CD14-positive monocyte (primary cell): Measurements from ENCODE around the gene WIPI1. TPM values are rescaled to one million over a fixed set of nuclear protein-coding genes. Genes with fewer than 3 reads are reported as not detected.
A peak's percentile ranks its signal among the peaks of the same experiment; 100 is the strongest.

ENCODE experiments used
- DNase-seq, 3 donors: peaks; one replicate each; pipeline ENCODE4 v3.0.0-alpha.2; 2011 to 2022
- H2AFZ ChIP-seq: 2 replicates; pipeline ENCODE4 v1.6.0; 2012; ENCODE audit warnings: mild to moderate bottlenecking, low read depth, low read length, inconsistent platforms; ENCODE audit not compliant: insufficient read depth, poor library complexity, severe bottlenecking
- H3K27ac ChIP-seq, 2 donors: 1 replicate in 1 of 2; 2 replicates in 1 of 2; pipeline ENCODE4 v1.5.1; 2012 to 2013; ENCODE audit warnings: low read length in 2 of 2, control low read depth in 1 of 2, inconsistent platforms in 1 of 2, low read depth in 1 of 2, mild to moderate bottlenecking in 1 of 2
- H3K27me3 ChIP-seq, 2 donors: one replicate each; pipeline versions ENCODE4 v1.6.0 to v1.6.1; 2011 to 2013; ENCODE audit warnings: low read length in 2 of 2; ENCODE audit not compliant: control insufficient read depth in 2 of 2, insufficient read depth in 2 of 2
- H3K36me3 ChIP-seq, 2 donors: replicated peaks in 1 of 2; 1 replicate in 1 of 2; 2 replicates in 1 of 2; pipeline versions ENCODE4 v1.5.1 to v1.6.1; 2012 to 2013; ENCODE audit warnings: low read length in 2 of 2, control low read depth in 1 of 2, inconsistent platforms in 1 of 2, mild to moderate bottlenecking in 1 of 2; ENCODE audit not compliant: insufficient read depth in 2 of 2, control insufficient read depth in 1 of 2
- H3K4me1 ChIP-seq, 2 donors: 1 replicate in 1 of 2; 2 replicates in 1 of 2; pipeline versions ENCODE4 v1.5.1 to v1.6.1; 2012 to 2013; ENCODE audit warnings: low read length in 2 of 2, control low read depth in 1 of 2, inconsistent platforms in 1 of 2, mild to moderate bottlenecking in 1 of 2, moderate library complexity in 1 of 2; ENCODE audit not compliant: insufficient read depth in 2 of 2, control insufficient read depth in 1 of 2
- H3K4me2 ChIP-seq: replicated peaks from 2 replicates; pipeline ENCODE3; 2012; ENCODE audit warnings: low read length, moderate library complexity, mild to moderate bottlenecking; ENCODE audit not compliant: poor library complexity, severe bottlenecking; ENCODE audit errors: extremely low read depth
- H3K4me3 ChIP-seq, 3 experiments: fragments of 200-600 bp in 1 of 3; sonication (generic) in 1 of 3; replicated peaks in 1 of 3; 1 replicate in 2 of 3; 2 replicates in 1 of 3; pipeline ENCODE4 v1.5.1; 2011 to 2013; ENCODE audit warnings: low read length in 3 of 3, mild to moderate bottlenecking in 3 of 3, control low read depth in 2 of 3, low read depth in 2 of 3, inconsistent platforms in 1 of 3, moderate library complexity in 1 of 3
- H3K79me2 ChIP-seq: 2 replicates; pipeline ENCODE4 v1.6.0; 2012; ENCODE audit warnings: mild to moderate bottlenecking, control low read depth, inconsistent platforms, low read length, moderate library complexity; ENCODE audit not compliant: insufficient read depth
- H3K9ac ChIP-seq: 2 replicates; pipeline ENCODE4 v1.6.0; 2017; ENCODE audit warnings: low read length, mild to moderate bottlenecking; ENCODE audit not compliant: insufficient read depth, poor library complexity, severe bottlenecking
- H3K9me3 ChIP-seq, 2 donors: replicated peaks in 1 of 2; 1 replicate in 1 of 2; 2 replicates in 1 of 2; pipeline versions ENCODE4 v1.5.1 to v1.6.1; 2012 to 2013; ENCODE audit warnings: low read length in 2 of 2, control low read depth in 1 of 2; ENCODE audit not compliant: control insufficient read depth in 1 of 2, insufficient read depth in 1 of 2
- H4K20me1 ChIP-seq: 2 replicates; pipeline ENCODE4 v1.6.0; 2012; ENCODE audit warnings: mild to moderate bottlenecking, low read length, control low read depth, moderate library complexity; ENCODE audit not compliant: insufficient read depth
- H3K27ac Mint-ChIP-seq, 7 donors: one replicate each; pipeline ENCODE4 v1.8.0; 2020; ENCODE audit warnings: mild to moderate bottlenecking in 7 of 7, mixed read lengths in 7 of 7, moderate library complexity in 6 of 7, inconsistent platforms in 2 of 7
- H3K27me3 Mint-ChIP-seq, 3 donors: one replicate each; pipeline ENCODE4 v1.8.0; 2021 to 2022; ENCODE audit warnings: low read depth in 3 of 3, mild to moderate bottlenecking in 3 of 3, mixed read lengths in 3 of 3, moderate library complexity in 3 of 3, inconsistent platforms in 1 of 3
- H3K36me3 Mint-ChIP-seq, 2 donors: one replicate each; pipeline ENCODE4 v1.8.0; 2020; ENCODE audit warnings: mixed read lengths in 2 of 2, inconsistent platforms in 1 of 2, mild to moderate bottlenecking in 1 of 2
- H3K4me1 Mint-ChIP-seq: one replicate; pipeline ENCODE4 v1.8.0; 2020; ENCODE audit warnings: mild to moderate bottlenecking, mixed read lengths
- H3K4me3 Mint-ChIP-seq, 2 donors: one replicate each; pipeline ENCODE4 v1.8.0; 2020; ENCODE audit warnings: mild to moderate bottlenecking in 2 of 2, mixed read lengths in 2 of 2, moderate library complexity in 1 of 2
- H3K9me3 Mint-ChIP-seq, 7 donors: one replicate each; pipeline ENCODE4 v1.8.0; 2020 to 2022; ENCODE audit warnings: mixed read lengths in 7 of 7, mild to moderate bottlenecking in 6 of 7, moderate library complexity in 6 of 7, inconsistent platforms in 2 of 7
- WGBS: methylation state at CpG from one replicate; pipeline ENCODE4 v1.1.5; 2013; ENCODE audit warnings: missing lambda C conversion rate; ENCODE audit not compliant: insufficient coverage; 5-methylcytosine and 5-hydroxymethylcytosine counted together
- intact Hi-C, 2 donors: fragments of 100-400 bp; cut with micrococcal nuclease; formaldehyde crosslinking; loops; one replicate each; pipeline versions ENCODE4 v1.15.0 to v1.15.1; 2023
- polyA plus RNA-seq, 3 donors: library from polyadenylated mRNA; depleted of rRNA in 1 of 3; unstranded in 2 of 3; stranded (reverse) in 1 of 3; fragments of 300-500 nt in 2 of 3; fragments of >200 nt in 1 of 3; fragmentation: Illumina TruSeq in 2 of 3; gene quantifications; 1 replicate in 2 of 3; 2 replicates in 1 of 3; pipeline ENCODE4 v1.2.3, GENCODE V29; 2012 to 2021
- TF ChIP-seq, protein P1 (sequence below): fragments of 200-600 bp; IDR thresholded peaks from one replicate; pipeline ENCODE4 v1.8.0; 2022; ENCODE audit warnings: antibody characterized with exemption, mild to moderate bottlenecking

The WIPI1 gene
- polyA plus RNA-seq, 3 donors, result 19.9 to 31.9 (median 22.1) TPM

DNA sequence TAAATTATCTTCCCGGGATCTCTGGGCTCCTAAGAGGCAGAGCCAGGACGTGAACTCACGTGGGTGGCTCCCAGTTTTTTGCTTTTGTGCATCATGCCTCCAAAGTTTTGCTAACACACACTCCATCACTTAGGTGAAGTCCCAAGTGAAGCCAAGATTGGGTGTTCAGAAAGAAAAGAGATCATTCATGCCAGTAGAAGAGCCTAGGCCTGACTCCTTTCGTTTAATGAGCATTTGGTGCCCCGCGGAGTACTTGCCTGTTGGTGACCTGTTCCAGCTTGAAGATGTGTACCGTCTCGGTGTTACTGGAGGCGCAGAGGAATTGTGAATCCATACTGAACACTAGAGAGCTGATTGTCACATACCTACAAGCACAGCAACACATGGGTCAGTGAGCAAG is 24.1 kb downstream of the WIPI1 start:
- TF ChIP-seq, protein P1, sequence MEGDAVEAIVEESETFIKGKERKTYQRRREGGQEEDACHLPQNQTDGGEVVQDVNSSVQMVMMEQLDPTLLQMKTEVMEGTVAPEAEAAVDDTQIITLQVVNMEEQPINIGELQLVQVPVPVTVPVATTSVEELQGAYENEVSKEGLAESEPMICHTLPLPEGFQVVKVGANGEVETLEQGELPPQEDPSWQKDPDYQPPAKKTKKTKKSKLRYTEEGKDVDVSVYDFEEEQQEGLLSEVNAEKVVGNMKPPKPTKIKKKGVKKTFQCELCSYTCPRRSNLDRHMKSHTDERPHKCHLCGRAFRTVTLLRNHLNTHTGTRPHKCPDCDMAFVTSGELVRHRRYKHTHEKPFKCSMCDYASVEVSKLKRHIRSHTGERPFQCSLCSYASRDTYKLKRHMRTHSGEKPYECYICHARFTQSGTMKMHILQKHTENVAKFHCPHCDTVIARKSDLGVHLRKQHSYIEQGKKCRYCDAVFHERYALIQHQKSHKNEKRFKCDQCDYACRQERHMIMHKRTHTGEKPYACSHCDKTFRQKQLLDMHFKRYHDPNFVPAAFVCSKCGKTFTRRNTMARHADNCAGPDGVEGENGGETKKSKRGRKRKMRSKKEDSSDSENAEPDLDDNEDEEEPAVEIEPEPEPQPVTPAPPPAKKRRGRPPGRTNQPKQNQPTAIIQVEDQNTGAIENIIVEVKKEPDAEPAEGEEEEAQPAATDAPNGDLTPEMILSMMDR, result no peak
- H3K9ac ChIP-seq, result no peak overlapping the region
- H3K9me3 Mint-ChIP-seq, result peaks cover 0 to 2% (median 0%) of the 10 kb centered on the region in 7 donors
- intact Hi-C loops, result loop anchor here in 1 of 2 donors (5.0 kb wide), 1 partner anchor 36 kb away; no protein-coding TSS in a partner anchor
- H4K20me1 ChIP-seq, result no peaks in the 10 kb centered on the region
- peaks cover 24% of the 10 kb centered on the region for H3K4me1 Mint-ChIP-seq
- peaks cover 22% of the 10 kb centered on the region in 2 donors for H3K4me1 ChIP-seq
- H3K36me3 Mint-ChIP-seq, result peaks cover 72 to 77% of the 10 kb centered on the region in 2 donors
- H2AFZ ChIP-seq, result no peak overlapping the region
- H3K4me2 ChIP-seq, result no peak overlapping the region
- no peak overlapping the region for H3K4me3 ChIP-seq
- peaks cover 68 to 78% of the 10 kb centered on the region in 2 donors for H3K36me3 ChIP-seq
- no peak for DNase-seq
- no peaks in the 10 kb centered on the region for H3K9me3 ChIP-seq
- no peak overlapping the region for H3K27ac Mint-ChIP-seq
- H3K27me3 ChIP-seq, result no peaks in the 10 kb centered on the region
- peaks cover 0 to 3% (median 3%) of the 10 kb centered on the region in 3 donors for H3K27me3 Mint-ChIP-seq
- H3K4me3 Mint-ChIP-seq, result no peak overlapping the region
- 95% methylated on average over 8 of the region's 9 CpGs for WGBS
- H3K27ac ChIP-seq, result no peak overlapping the region
- no peaks in the 10 kb centered on the region for H3K79me2 ChIP-seq

DNA sequence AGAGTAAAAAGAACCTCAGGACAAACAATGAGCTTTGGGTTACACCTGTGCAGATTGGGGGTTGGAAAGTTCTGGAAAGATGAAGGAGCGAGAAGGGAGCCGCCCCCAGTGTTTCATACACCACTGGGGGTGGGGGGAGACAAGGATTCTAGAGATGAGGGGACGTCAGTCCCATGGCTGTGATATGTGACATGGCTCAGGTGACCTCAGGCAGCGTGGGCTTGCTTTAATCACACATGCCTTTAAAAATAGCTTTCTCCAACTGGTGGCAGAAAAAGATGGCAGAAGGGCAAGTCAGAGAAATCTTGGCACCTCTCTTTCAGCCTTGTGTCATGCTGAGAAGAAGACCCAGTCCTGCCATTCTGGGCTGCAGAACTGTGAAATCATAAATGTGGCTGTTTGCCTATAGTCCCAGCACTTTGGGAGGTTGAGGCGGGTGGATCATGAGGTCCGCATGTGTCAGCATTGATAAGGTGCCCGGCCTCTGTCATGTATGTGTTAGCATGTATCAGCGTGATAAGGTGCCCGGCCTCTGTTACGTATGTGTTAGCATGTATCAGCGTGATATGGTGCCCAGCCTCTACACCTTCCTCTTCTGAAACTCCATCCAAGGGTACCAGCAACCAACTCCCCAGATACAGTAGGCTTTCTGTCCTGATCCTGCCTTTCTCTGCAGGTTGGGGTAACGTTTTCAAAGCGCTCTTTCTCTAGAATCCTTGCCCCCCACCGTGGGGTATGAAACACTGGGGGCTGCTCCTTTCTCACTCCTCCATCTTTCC is 25.0 kb downstream of the WIPI1 start:
- H3K27ac ChIP-seq, result no peak overlapping the region
- H3K9ac ChIP-seq, result no peak overlapping the region
- intact Hi-C loops, result loop anchor here in 1 of 2 donors (5.0 kb wide), 1 partner anchor 35 kb away; no protein-coding TSS in a partner anchor
- H3K27ac Mint-ChIP-seq, result peak overlapping the region in 2 of 7 donors; percentile 4 to 26
- H3K36me3 Mint-ChIP-seq, result peaks cover 77 to 87% of the 10 kb centered on the region in 2 donors
- peaks cover 15% of the 10 kb centered on the region for H3K4me1 Mint-ChIP-seq
- peaks cover 13 to 14% of the 10 kb centered on the region in 2 donors for H3K4me1 ChIP-seq
- no peak overlapping the region for H3K4me2 ChIP-seq
- H3K9me3 ChIP-seq, result no peaks in the 10 kb centered on the region
- no peak for DNase-seq
- WGBS, result 95% methylated on average over 9 of the region's 14 CpGs
- peaks cover 0 to 3% (median 3%) of the 10 kb centered on the region in 3 donors for H3K27me3 Mint-ChIP-seq
- H4K20me1 ChIP-seq, result no peaks in the 10 kb centered on the region
- TF ChIP-seq, protein P1, result no peak
- H3K9me3 Mint-ChIP-seq, result peaks cover 0 to 2% (median 0%) of the 10 kb centered on the region in 7 donors
- no peak overlapping the region for H2AFZ ChIP-seq
- no peaks in the 10 kb centered on the region for H3K27me3 ChIP-seq
- H3K4me3 Mint-ChIP-seq, result no peak overlapping the region
- no peaks in the 10 kb centered on the region for H3K79me2 ChIP-seq
- no peak overlapping the region for H3K4me3 ChIP-seq
- H3K36me3 ChIP-seq, result peaks cover 74 to 87% of the 10 kb centered on the region in 2 donors
